Subcutaneous abdominal adipose tissue (tissue), 5 donors: ENCODE results near the gene FAM149B1.
"Not testable (repeated sequence)": the region's sequence is repeated elsewhere in the genome, so short reads cannot be mapped to it uniquely, and the experiment has no call there.

ENCODE experiments used
- H3K27ac ChIP-seq: one replicate; pipeline ENCODE4 v1.7.0; 2013; ENCODE audit warnings: low read depth, mild to moderate bottlenecking, inconsistent platforms, low read length, moderate library complexity
- H3K27me3 ChIP-seq, 5 donors: one replicate each; pipeline ENCODE4 v1.7.0; 2013; ENCODE audit warnings: low read length in 5 of 5, inconsistent platforms in 1 of 5; ENCODE audit not compliant: control insufficient read depth in 5 of 5, insufficient read depth in 4 of 5
- H3K36me3 ChIP-seq, 5 donors: one replicate each; pipeline ENCODE4 v1.7.0; 2013; ENCODE audit warnings: low read length in 5 of 5; ENCODE audit not compliant: control insufficient read depth in 5 of 5, insufficient read depth in 5 of 5
- H3K4me1 ChIP-seq, 5 donors: one replicate each; pipeline ENCODE4 v1.7.0; 2013; ENCODE audit warnings: low read length in 5 of 5, mild to moderate bottlenecking in 3 of 5, moderate library complexity in 1 of 5; ENCODE audit not compliant: control insufficient read depth in 5 of 5, insufficient read depth in 5 of 5
- H3K4me3 ChIP-seq, 5 donors: one replicate each; pipeline ENCODE4 v1.7.0; 2013; ENCODE audit warnings: low read length in 5 of 5, low read depth in 1 of 5
- H3K9ac ChIP-seq, 5 donors: one replicate each; pipeline ENCODE4 v1.7.0; 2013; ENCODE audit warnings: low read length in 5 of 5, mild to moderate bottlenecking in 4 of 5, moderate library complexity in 3 of 5
- H3K9me3 ChIP-seq, 5 donors: one replicate each; pipeline ENCODE4 v1.7.0; 2013; ENCODE audit warnings: low read length in 5 of 5; ENCODE audit not compliant: control insufficient read depth in 5 of 5
- donor health status: healthy.
- donor health status: healthy.
- donor health status: healthy.
- donor health status: healthy.
- donor health status: healthy.

FAM149B1 gene

DNA sequence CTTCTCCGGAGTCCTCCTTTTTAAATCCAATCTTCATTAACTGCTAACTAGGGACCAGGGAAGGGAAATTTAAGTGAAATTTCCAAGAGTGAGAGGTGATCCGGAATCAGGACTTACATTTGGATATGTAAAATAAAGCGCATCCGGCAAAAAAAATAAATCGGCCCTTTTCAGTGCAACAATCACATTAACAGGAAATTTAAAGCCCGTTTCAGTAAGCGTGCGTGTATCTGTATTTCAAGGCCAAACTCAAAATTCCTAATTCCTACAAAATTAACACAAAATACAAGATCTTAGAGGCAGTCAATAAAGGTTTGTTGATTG is 78.4 kb downstream of the FAM149B1 start:
- Histone ChIP-seq H3K36me3 (peaks cover 27 to 43% (median 31%) of the 10 kb centered on the region in 5 donors), H3K9ac (peak overlapping the region; percentile 73 to 92 (median 82)), H3K27ac (peak overlapping the region; percentile 51), H3K27me3 (no peaks in the 10 kb centered on the region), H3K4me3 (peak overlapping the region; percentile 86 to 99 (median 92)), H3K9me3 (no peaks in the 10 kb centered on the region), H3K4me1 (peaks cover 3 to 30% (median 19%) of the 10 kb centered on the region in 5 donors)

DNA sequence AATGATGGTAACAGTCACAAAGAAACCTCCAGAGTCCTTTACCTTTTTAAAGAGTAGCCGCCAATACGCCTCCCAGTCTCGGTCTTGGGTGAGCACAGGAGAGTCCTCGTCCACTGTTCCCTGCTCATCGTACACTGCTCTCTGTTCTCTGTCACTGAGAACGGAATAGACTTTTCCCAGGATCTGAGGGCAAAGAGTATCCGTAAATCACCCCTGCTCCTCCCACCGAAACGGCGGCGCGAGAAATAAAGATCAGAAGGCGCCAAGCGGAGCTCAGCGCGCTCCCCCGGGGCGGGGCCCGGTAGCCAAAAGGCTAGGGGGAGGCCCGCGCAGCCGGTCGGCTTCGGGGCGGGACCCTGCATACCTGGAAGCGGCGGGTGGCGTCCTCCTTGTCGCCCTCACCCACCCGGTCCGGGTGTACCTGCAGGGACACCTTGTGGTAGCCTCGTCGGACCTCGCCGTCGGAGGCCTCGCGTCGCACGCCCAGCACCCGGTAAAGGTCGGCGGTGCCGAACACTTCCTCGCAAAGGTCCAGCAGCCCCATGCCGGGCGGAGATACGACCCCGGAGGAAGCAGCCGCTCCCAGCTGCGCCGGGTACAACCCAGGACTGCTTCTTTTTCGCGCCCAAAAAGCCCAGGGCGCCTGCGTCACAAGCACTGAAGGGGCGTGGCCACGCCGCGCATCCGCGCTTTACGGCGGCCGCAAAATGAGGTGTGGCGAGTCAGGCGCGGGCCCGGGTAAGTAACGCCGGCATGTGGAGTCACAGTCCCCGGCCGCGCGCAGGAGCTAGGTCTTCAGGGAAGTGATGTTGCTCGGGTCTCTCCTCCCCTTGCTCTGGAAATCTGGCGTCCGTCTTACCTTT is 79.0 kb downstream of the FAM149B1 start, which contains the start of gene DNAJC9:
TSS of gene DNAJC9 (minus strand) at position 610 of the 863 bp plus-strand sequence. CDS start at position 544, 66 bp downstream.
- Histone ChIP-seq H3K4me3 (peak within 1 kb of the TSS; percentile 86 to 99 (median 92)), H3K9ac (peak within 1 kb of the TSS; percentile 73 to 92 (median 82)), H3K4me1 (peaks cover 6 to 35% (median 25%) of the 10 kb centered on the region in 5 donors), H3K27ac (peak within 1 kb of the TSS; percentile 51), H3K9me3 (no peaks in the 10 kb centered on the region), H3K27me3 (no peaks in the 10 kb centered on the region), H3K36me3 (peaks cover 22 to 41% (median 30%) of the 10 kb centered on the region in 5 donors)

DNA sequence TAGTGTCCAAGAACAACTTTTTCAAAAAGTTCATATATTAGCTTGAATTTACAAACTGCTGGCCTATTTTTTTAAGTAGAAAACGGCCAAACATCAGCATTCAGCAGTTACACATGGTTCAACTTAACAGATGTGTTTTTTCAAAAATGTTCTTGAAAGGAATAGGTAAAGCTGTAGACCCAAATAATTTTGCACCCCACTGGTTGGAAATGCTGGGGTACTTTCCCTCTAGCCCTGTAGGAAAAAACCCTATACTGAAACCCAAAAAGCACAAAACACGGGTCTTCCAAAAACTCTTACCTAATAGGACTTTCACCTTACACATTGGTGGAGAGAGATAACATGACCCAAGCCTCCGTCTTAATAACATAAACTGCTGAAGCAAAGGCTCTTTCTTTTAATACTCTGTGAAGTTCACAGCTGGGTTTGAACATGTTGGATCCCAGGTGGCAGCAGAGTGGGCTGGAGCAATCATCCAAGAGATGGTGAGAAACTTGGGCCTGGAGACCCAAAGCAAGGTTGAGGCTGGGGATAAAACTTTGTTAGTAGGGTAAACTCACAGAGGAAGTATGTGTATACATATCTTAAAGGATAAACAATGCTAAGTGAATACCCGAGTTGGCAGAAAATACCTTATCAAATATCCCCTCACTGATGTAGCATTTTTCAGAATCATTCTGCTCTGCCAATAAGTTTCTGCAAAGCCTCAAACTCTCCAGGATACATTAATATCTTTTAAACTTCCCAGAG is 79.8 kb downstream of the FAM149B1 start:
- Histone ChIP-seq H3K4me3 (peak overlapping the region; percentile 67 to 99 (median 92)), H3K36me3 (peaks cover 14 to 35% (median 24%) of the 10 kb centered on the region in 5 donors), H3K27me3 (no peaks in the 10 kb centered on the region), H3K27ac (peak overlapping the region; percentile 51), H3K9ac (peak overlapping the region in 4 of 5 donors; percentile 82 to 92 (median 86)), H3K4me1 (peaks cover 8 to 38% (median 29%) of the 10 kb centered on the region in 5 donors), H3K9me3 (no peaks in the 10 kb centered on the region)

DNA sequence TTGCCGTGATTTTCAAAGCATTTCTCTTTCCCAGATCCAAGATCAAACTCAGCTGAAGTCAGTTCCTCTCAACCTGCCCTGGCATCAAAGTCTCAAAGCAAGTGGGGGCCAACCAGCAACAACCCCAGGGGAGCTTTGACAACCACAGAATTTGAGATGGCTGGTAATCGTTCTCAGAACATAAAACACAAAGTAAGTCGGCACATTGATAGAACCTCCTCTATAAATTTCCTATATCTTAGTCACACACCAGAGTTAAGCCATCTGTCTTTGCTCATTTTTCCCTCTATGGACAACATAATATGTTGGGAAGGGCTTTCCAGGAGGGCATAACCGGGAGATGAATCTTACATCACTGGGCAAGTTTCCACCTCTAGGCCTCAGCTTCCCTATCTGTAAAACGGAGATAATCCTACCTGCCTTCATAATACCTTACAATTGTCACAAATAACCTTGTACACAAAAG is 80.4 kb downstream of the FAM149B1 start:
- Histone ChIP-seq H3K36me3 (peaks cover 10 to 29% (median 18%) of the 10 kb centered on the region in 5 donors), H3K27me3 (no peaks in the 10 kb centered on the region), H3K27ac (peak overlapping the region; percentile 51), H3K4me3 (no peak overlapping the region), H3K9ac (peak overlapping the region in 1 of 5 donors; percentile 91), H3K9me3 (no peaks in the 10 kb centered on the region), H3K4me1 (peaks cover 11 to 44% (median 35%) of the 10 kb centered on the region in 5 donors)

DNA sequence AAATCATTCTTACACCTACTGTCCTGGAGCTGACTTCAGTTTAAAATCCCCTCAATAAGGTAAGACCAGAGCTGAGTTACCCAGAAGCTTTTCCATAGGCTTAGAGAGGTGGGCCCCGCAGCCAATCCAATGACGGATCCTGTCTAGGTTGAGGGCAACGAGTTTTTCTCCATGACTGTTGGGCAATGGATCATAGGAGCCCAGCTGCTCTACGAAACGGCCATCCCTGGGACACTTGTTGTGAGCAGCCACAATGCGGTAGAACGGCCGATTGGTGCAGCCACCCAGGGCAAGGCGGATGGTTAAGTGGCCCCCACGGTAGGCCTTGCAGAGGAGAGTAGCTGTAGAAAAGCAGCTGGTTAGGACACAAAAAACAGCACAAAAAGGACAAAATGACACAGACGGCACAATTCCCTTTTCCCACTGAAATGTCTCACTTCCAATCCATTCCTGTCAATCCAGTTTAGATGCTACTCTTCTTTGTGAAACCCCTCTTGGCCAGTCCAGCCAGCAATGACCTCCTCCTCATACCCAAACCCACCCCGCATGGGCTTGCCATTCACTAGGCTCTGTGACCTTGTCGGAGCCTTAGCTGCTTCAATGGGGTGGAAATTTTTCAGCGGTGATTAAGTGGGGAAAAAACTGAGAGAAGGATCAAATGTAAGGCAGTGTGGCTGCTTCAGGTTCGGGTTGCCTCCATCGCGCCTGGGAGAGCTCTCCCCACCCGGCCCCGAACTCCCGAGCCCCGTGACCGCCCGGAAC is 83.9 kb downstream of the FAM149B1 start:
- H3K9ac ChIP-seq, result peak overlapping the region; percentile 84 to 99 (median 92)
- peaks cover 6 to 18% (median 13%) of the 10 kb centered on the region in 5 donors for H3K36me3 ChIP-seq
- H3K4me1 ChIP-seq, result peaks cover 9 to 30% (median 25%) of the 10 kb centered on the region in 5 donors
- H3K9me3 ChIP-seq, result no peaks in the 10 kb centered on the region
- H3K27me3 ChIP-seq, result no peaks in the 10 kb centered on the region
- H3K4me3 ChIP-seq, result peak overlapping the region; percentile 86 to 100 (median 90)
- H3K27ac ChIP-seq, result peak overlapping the region; percentile 97

DNA sequence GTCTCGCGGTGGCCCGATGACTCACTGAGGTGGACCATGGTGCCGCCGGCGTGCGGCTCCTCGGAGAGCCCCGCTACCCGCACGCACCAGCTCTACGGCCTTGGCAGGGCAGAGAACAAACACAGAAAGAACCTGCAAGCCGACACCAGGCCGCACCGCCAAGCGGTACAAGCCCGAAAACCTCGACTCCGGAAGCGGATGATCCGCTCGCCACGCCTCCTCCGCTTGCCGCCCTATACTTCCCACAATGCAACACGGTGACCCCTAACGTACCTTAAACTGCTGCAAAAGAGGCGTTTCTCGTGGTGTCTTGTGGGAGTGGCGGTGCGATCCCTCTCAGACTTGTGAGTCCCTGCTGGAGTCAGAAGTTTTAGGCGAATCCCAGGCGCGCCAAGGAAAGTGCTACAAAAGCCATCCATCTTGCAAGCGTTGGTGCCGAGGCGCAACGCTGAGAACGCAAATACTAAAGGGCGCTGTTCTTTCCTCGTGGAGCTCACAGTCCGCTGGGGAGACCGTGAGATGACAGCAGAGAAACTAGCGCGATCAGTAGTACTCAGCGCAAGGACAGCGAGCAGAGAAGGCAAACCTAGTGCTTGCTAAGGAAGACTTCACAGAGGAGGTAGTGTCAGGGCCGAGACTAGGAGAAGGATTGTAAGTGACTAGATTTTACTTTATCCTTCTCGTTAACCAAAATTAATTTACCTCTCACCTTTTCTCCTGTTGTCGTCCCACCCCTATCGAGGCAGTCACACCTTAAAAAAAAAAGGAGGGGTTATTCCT is 84.7 kb downstream of the FAM149B1 start, which contains the start of gene MRPS16:
TSS of gene MRPS16 (minus strand) at position 200 of the 780 bp plus-strand sequence. CDS start at position 38, 162 bp downstream.
- Histone ChIP-seq H3K9ac (peak within 1 kb of the TSS; percentile 84 to 99 (median 92)), H3K27me3 (no peaks in the 10 kb centered on the region), H3K9me3 (no peaks in the 10 kb centered on the region), H3K4me1 (peaks cover 8 to 26% (median 22%) of the 10 kb centered on the region in 5 donors), H3K4me3 (peak within 1 kb of the TSS; percentile 86 to 100 (median 90)), H3K36me3 (peaks cover 6 to 18% (median 13%) of the 10 kb centered on the region in 5 donors), H3K27ac (peak within 1 kb of the TSS; percentile 97)

DNA sequence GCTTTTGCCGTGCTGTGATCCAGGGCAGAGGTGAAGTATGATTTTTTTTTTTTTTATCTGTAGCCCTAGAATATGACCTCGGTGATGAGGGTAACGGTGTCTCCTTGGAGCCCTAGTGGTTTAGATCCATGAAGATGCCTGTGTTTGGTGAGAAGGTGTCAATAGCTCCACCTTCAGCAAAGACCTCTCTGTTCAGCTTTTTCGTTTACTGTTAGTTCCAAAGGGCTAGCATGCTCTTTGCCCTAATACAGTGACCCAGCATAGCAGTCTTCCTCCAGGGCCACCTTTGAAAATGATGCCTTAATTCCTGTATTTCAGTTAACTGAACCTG is 85.3 kb downstream of the FAM149B1 start:
- H3K9ac ChIP-seq, result peak overlapping the region; percentile 84 to 96 (median 92)
- no peaks in the 10 kb centered on the region for H3K9me3 ChIP-seq
- H3K4me1 ChIP-seq, result peaks cover 7 to 22% (median 19%) of the 10 kb centered on the region in 5 donors
- peak overlapping the region; percentile 86 to 100 (median 90) for H3K4me3 ChIP-seq
- H3K27me3 ChIP-seq, result no peaks in the 10 kb centered on the region
- peaks cover 6 to 18% (median 13%) of the 10 kb centered on the region in 5 donors for H3K36me3 ChIP-seq
- peak overlapping the region; percentile 97 for H3K27ac ChIP-seq

DNA sequence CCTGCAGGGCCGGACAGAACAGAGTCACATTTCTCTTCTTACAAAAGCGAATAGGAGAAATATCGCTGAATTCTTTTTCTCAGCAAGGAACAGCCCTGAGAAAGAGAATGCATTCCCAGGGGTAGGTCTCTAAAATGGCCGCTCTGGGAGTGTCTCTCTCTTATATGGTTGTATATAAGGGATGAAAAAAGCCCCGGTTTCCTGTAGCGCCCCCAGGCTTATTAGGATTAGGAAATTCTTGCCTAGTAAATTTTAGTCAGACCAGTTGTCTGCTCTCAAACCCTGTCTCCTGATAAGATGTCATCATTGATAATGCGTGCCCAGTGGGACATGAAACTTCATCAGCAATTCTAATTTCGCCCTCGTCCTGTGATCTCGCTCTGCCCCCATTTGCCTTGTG is 90.7 kb downstream of the FAM149B1 start:
- H3K4me3 ChIP-seq, H3K9ac ChIP-seq, H3K27ac ChIP-seq, H3K4me1 ChIP-seq, H3K27me3 ChIP-seq, H3K36me3 ChIP-seq, H3K9me3 ChIP-seq: not testable (repeated sequence)
